Astrocyte of the cerebellum (primary cell): Measurements from ENCODE around the gene EMC6.

Experiments used
- DNase-seq: peaks from one replicate; pipeline ENCODE4 v3.0.0-alpha.2; 2011; ENCODE audit warnings: low read depth
- H3K4me3 ChIP-seq: 2 replicates; pipeline ENCODE4 v1.5.1; 2011; ENCODE audit warnings: mild to moderate bottlenecking, low read depth, low read length, moderate library complexity
- in situ Hi-C: cut with HindIII; loops from 2 replicates; pipeline ENCODE4 v1.10.0; 2017; ENCODE audit warnings: low sequenced_read_pairs
- TF ChIP-seq, protein P1 (sequence below): IDR thresholded peaks from 2 replicates; pipeline ENCODE4 v1.5.1; 2012; ENCODE audit warnings: low read length, low read depth, moderate library complexity, mild to moderate bottlenecking; ENCODE audit errors: missing control alignments

EMC6 gene

DNA sequence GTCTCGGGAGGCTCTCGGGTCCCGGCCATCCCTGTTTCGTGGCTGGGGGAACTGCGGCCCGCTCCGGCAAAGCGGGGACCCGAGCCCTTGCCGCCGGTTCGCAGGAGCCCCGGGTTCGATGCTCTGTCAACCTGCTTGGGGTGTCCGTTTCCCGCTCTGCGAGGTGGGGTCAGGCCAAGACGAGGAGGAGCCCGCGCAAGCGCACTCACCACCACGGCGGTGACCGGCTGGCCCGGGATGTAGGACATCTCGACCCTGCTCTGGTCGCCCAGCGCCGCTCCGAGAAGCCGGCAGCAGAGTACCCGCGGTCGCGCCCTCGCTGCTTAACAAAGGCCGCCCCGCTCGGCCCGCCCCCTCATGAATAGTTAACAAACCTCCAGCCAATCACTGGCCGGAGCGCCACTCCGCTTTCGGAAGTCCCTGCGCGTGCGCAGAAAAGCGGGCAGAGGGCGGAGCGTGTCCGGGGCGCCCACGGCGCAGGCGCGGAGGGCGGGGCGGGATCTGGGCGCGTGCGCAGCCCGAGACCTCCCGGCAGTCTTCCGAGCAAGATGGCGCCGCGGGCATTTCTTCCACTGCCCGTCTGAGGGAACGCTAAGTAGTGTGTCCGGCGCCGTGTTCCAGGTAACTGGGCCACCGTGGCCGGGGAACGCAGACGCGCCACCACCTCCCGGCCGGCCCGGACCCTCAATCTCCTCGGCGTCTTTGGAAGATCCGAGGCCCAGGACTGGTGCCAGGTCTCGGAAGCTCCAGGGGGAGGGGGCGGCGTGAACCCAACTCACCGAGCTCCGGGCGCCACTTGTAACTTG, at the start of gene EMC6, which contains the start of gene TAX1BP3:
TSS of gene EMC6 (plus strand) at position 534 of the 806 bp plus-strand sequence. CDS start 335 bp downstream, outside the sequence.
TSS of gene TAX1BP3 (minus strand) at position 300 of the 806 bp plus-strand sequence. CDS start at position 248, 52 bp downstream.
- TF ChIP-seq, protein P1, sequence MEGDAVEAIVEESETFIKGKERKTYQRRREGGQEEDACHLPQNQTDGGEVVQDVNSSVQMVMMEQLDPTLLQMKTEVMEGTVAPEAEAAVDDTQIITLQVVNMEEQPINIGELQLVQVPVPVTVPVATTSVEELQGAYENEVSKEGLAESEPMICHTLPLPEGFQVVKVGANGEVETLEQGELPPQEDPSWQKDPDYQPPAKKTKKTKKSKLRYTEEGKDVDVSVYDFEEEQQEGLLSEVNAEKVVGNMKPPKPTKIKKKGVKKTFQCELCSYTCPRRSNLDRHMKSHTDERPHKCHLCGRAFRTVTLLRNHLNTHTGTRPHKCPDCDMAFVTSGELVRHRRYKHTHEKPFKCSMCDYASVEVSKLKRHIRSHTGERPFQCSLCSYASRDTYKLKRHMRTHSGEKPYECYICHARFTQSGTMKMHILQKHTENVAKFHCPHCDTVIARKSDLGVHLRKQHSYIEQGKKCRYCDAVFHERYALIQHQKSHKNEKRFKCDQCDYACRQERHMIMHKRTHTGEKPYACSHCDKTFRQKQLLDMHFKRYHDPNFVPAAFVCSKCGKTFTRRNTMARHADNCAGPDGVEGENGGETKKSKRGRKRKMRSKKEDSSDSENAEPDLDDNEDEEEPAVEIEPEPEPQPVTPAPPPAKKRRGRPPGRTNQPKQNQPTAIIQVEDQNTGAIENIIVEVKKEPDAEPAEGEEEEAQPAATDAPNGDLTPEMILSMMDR, result no peak
- peak; percentile 94 for DNase-seq
- peak within 1 kb of the TSS; percentile 99 for H3K4me3 ChIP-seq
- in situ Hi-C loops, result no loop called here

DNA sequence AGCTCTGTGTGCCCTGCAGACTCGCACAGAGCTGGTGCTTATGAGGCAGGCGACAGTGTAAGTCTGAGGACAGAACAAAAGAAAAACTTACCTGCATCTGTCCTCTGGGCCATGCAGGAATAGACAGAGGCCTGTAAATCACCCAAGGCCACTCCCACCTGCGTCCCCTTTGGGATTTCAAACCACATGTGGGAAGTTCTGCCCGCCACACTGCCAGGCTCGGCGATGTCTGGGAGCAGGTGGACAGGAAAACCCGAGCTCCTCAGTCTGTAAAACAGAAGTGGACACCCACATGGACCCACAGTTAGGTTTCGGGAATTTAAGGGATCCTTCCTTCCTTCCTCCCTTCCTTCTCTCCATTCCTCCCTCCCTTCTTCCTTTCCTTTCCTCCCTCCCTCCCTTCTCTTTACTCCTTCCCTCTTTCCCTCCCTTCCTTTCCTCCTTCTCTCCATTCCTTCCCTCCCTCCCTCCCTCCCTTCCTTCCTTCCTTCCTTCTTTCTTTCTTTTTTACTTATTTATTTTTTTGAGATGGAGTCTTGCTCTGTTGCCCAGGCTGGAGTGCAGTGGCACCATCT, 47.4 kb upstream of the EMC6 start:
- no peak for DNase-seq
- H3K4me3 ChIP-seq, result no peak overlapping the region
- TF ChIP-seq, protein P1, result no peak
- in situ Hi-C loops, result no loop called here

DNA sequence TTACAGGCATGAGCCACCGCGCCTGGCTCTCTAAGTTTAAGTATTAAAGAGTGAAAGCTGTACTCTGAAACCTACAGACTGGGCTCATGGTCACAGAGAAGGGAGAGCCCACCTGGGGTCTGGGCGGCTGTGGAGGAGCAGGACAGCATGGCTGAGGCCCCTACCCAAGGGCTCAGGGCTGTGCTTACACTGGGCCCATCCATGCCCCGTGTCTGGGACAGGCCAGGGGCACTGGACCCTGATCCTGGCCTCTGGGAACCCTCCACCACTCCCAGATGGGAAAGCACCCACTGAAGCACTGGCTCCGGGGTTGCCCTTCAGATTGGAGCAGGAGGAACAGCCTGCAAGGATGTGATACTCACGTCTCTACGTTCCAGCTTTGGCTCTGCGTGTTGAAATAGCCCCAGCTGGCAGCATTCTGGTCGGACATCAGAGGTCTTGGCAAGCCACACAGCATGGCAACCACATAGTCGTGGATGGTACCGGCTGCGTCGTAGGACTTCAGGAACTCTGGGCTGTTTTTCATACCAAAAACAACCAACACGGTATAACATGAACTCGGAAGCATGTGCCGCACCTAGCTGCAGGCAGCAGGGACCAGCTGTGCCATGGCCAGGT, 45.5 kb upstream of the EMC6 start:
- in situ Hi-C loops, result no loop called here
- no peak for DNase-seq
- H3K4me3 ChIP-seq, result no peak overlapping the region
- TF ChIP-seq, protein P1, result no peak

DNA sequence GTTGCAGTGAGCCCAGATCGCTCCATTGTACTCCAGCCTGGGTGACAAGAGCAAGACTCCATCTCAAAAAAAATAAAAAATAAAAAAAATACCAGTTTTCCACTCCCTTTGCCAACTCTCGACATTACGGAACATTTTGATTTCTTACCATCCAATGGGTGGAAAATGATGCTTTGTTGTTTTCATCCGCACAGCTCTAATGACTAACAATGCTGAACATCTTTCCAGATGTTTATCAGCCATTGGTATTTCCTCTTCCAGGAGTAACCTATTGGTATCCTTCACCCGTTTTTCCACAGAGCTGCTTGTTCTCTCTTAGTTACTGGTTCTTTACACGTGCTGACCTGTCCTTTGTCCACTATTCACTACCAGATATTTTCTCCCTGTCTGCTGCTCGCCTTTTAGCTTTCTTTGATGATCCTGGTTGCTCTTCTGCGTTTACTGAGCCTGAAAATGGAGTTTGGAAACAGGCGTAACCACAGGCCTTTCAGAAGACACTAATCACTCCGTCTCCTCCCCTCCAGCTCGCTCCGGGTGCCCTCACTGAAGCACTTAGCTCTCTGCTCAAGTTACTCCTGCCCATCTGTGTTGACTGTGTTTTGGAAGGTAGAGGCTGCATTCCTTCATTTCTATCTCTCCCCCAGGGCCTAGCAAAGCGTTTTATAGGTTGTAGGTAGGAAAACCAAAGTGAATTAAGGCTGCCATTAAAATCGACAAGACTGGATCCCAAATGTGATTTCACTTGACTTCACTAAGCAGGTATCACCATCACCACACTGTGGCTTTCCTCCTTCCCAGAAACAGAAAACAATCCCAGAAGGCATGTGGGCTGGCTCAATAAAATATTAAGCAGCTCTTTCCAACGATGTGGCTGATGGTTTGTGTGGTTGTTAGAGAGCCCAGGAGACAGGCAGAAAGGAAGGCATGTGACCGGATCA, 41.5 kb upstream of the EMC6 start:
- in situ Hi-C loops, result no loop called here
- no peak overlapping the region for H3K4me3 ChIP-seq
- TF ChIP-seq, protein P1, result no peak
- no peak for DNase-seq

DNA sequence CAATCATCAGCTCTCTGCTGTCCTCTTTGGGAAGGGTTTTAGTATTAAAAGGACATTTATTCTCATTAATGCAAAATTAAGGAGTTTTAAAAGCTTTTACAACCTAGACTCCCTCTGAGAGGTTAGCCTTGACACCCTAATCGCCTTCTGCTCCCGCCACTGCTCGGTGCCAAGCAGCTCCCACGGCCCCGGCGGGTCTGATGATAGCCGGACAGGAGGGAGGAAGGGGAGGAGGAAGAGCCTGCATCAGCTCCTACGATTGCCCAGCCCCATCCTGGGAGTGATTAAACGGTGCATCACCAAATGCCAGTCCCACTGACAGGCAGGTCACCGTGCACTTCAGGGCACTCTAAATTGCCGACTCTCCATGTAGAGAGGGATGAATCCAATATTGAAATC, 40.8 kb upstream of the EMC6 start:
- in situ Hi-C loops, result no loop called here
- TF ChIP-seq, protein P1, result no peak
- DNase-seq, result no peak

DNA sequence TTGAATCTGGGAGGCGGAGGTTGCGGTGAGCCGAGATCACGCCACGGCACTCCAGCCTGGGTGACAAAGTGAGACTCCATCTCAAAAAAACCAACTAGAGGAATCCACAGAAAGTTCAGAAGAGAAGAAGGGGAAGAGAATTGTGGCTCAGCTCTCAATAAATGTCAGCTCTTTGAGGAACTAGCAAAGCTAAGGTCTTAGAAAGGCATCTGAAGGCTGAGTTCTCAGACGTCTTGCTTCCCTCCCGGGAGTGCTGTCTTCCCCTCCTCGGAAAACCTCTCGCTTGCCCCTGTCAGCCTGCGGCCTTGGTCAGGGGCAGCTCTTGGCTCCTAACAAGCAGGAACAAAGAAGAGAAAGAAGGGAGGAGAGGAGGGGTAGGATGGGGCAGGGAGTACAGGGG, 37.8 kb upstream of the EMC6 start:
- no peak for DNase-seq
- in situ Hi-C loops, result loop anchor here (10.0 kb wide), 1 partner anchor 96 kb away; no protein-coding TSS in a partner anchor
- H3K4me3 ChIP-seq, result no peak overlapping the region
- TF ChIP-seq, protein P1, result no peak

More for the DNA sequence above, 40.8 kb upstream of the EMC6 start:
- H3K4me3 ChIP-seq, result no peak overlapping the region
